Loucy (cell line): ENCODE results near the gene NODAL.

Experiments used
- H2AFZ ChIP-seq: fragments of 200-600 bp; sonication (generic); 2 replicates; pipeline ENCODE4 v1.6.0; 2016; ENCODE audit warnings: antibody characterized with exemption, mild to moderate bottlenecking, low read length, moderate library complexity
- H3F3A ChIP-seq: fragments of 200-600 bp; 2 replicates; pipeline ENCODE4 v1.6.0; 2016; ENCODE audit warnings: antibody characterized with exemption, low read depth, mild to moderate bottlenecking
- H3K27me3 ChIP-seq: fragments of 200-600 bp; sonication (generic); 2 replicates; pipeline ENCODE4 v1.6.1; 2014; ENCODE audit warnings: low read length, mild to moderate bottlenecking; ENCODE audit not compliant: insufficient read depth, poor library complexity, severe bottlenecking
- H3K36me3 ChIP-seq: fragments of 200-600 bp; sonication (generic); 2 replicates; pipeline ENCODE4 v1.6.1; 2016; ENCODE audit warnings: low read length; ENCODE audit not compliant: insufficient read depth
- H3K4me1 ChIP-seq: fragments of 200-600 bp; sonication (generic); 2 replicates; pipeline ENCODE4 v1.5.1; 2014; ENCODE audit warnings: low read length, mild to moderate bottlenecking; ENCODE audit not compliant: insufficient read depth, poor library complexity, severe bottlenecking
- H3K4me2 ChIP-seq: fragments of 200-600 bp; sonication (generic); 2 replicates; pipeline ENCODE4 v1.6.0; 2014; ENCODE audit warnings: antibody characterized with exemption, low read length, low read depth, mild to moderate bottlenecking; ENCODE audit not compliant: poor library complexity, severe bottlenecking
- H3K4me3 ChIP-seq: fragments of 200-600 bp; sonication (generic); 2 replicates; pipeline ENCODE4 v1.5.1; 2014; ENCODE audit warnings: low read length, mild to moderate bottlenecking, mixed read lengths; ENCODE audit not compliant: poor library complexity, severe bottlenecking
- H3K79me2 ChIP-seq: fragments of 200-600 bp; sonication (generic); 2 replicates; pipeline ENCODE4 v1.6.1; 2014; ENCODE audit warnings: low read length; ENCODE audit not compliant: insufficient read depth
- H3K9ac ChIP-seq: fragments of 200-600 bp; sonication (generic); 2 replicates; pipeline ENCODE4 v1.6.0; 2014; ENCODE audit warnings: mild to moderate bottlenecking, low read depth, low read length, moderate library complexity; ENCODE audit not compliant: poor library complexity, severe bottlenecking
- H3K9me2 ChIP-seq: fragments of 200-600 bp; sonication (generic); replicated peaks from 2 replicates; pipeline ENCODE4 v1.6.1; 2016; ENCODE audit warnings: low read depth, low read length, mixed read lengths
- H3K9me3 ChIP-seq: fragments of 200-600 bp; sonication (generic); 2 replicates; pipeline ENCODE4 v1.6.1; 2014; ENCODE audit warnings: mild to moderate bottlenecking, antibody characterized with exemption, low read length, low read depth; ENCODE audit not compliant: insufficient read depth
- H4K20me1 ChIP-seq: fragments of 200-600 bp; sonication (generic); 2 replicates; pipeline ENCODE4 v1.6.0; 2014; ENCODE audit warnings: antibody characterized with exemption, low read length, mild to moderate bottlenecking; ENCODE audit not compliant: insufficient read depth, poor library complexity, severe bottlenecking
- EZH2phosphoT487 ChIP-seq: fragments of 200-600 bp; IDR thresholded peaks from 2 replicates; pipeline ENCODE4 v1.6.1; 2018; ENCODE audit warnings: antibody characterized with exemption, mild to moderate bottlenecking, moderate library complexity, borderline replicate concordance
- TF ChIP-seq, protein P1 (sequence below): fragments of 200-600 bp; sonication (generic); conservative IDR thresholded peaks from 2 replicates; pipeline ENCODE4 v1.5.1; 2014; ENCODE audit warnings: mild to moderate bottlenecking, antibody characterized with exemption, low read length

The NODAL gene

DNA sequence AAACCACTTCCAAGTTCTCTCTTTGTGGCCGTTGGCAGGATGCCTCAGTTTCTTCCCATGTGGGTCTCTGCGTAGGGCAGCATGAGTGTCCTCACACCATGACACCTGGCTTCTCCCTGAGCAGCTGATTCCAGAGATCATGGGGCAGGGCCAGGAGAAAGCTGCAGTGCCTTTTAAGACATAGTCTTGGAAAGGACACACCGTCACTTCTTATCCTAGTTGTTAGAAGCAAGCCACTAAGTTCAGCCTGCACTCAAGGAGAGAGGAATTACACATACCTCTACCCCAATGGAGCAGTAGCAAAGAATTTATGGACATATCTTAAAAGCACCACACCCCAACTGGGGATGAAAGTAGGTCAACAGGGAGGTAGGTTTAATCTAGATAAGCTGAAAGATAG, 16.4 kb downstream of the NODAL start:
- H3K36me3 ChIP-seq: peaks cover 79% of the 10 kb centered on the region; the same call in 1 of the 2 replicates
- no peaks in the 10 kb centered on the region for H3K79me2 ChIP-seq
- no peak overlapping the region for H3K4me2 ChIP-seq
- H2AFZ ChIP-seq: no peak overlapping the region
- TF ChIP-seq EZH2phosphoT487: no peak
- no peaks in the 10 kb centered on the region for H3K27me3 ChIP-seq
- H3K9me2 ChIP-seq: no peaks in the 10 kb centered on the region
- H3K9ac ChIP-seq: no peak overlapping the region
- H3K4me1 ChIP-seq: no peaks in the 10 kb centered on the region
- H3K9me3 ChIP-seq: no peaks in the 10 kb centered on the region
- H3K4me3 ChIP-seq: no peak overlapping the region
- H3F3A ChIP-seq: no peaks in the 10 kb centered on the region
- no peaks in the 10 kb centered on the region for H4K20me1 ChIP-seq

DNA sequence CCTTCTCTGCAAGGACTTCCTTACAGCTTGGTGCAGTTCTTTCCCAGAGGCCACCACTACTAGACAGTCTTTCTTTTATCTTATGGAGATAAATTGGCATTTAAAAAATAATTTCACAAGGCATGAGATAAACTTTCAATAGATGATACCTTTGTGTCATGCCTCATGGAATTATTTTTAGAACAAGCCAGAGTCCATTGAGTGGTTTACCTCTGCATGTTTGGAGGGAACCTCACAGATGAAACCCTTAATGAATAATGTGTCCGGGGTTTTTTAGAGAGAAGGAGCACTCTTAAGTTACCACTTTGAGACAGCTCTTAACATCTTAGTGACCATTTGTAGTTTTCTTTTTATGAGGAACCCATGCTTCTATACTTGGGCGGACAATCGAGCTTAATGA, 17.2 kb downstream of the NODAL start:
- no peak overlapping the region for H3K4me2 ChIP-seq
- H3K4me1 ChIP-seq: no peaks in the 10 kb centered on the region
- H3K9me2 ChIP-seq: no peaks in the 10 kb centered on the region
- no peaks in the 10 kb centered on the region for H3K79me2 ChIP-seq
- no peaks in the 10 kb centered on the region for H3K9me3 ChIP-seq
- peaks cover 87% of the 10 kb centered on the region; the same call in 1 of the 2 replicates for H3K36me3 ChIP-seq
- H3K4me3 ChIP-seq: no peak overlapping the region
- no peak overlapping the region for H3K9ac ChIP-seq
- TF ChIP-seq, protein P1, sequence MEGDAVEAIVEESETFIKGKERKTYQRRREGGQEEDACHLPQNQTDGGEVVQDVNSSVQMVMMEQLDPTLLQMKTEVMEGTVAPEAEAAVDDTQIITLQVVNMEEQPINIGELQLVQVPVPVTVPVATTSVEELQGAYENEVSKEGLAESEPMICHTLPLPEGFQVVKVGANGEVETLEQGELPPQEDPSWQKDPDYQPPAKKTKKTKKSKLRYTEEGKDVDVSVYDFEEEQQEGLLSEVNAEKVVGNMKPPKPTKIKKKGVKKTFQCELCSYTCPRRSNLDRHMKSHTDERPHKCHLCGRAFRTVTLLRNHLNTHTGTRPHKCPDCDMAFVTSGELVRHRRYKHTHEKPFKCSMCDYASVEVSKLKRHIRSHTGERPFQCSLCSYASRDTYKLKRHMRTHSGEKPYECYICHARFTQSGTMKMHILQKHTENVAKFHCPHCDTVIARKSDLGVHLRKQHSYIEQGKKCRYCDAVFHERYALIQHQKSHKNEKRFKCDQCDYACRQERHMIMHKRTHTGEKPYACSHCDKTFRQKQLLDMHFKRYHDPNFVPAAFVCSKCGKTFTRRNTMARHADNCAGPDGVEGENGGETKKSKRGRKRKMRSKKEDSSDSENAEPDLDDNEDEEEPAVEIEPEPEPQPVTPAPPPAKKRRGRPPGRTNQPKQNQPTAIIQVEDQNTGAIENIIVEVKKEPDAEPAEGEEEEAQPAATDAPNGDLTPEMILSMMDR: no peak
- TF ChIP-seq EZH2phosphoT487: no peak
- no peaks in the 10 kb centered on the region for H3K27me3 ChIP-seq
- H3F3A ChIP-seq: no peaks in the 10 kb centered on the region
- H4K20me1 ChIP-seq: no peaks in the 10 kb centered on the region
- H2AFZ ChIP-seq: no peak overlapping the region

DNA sequence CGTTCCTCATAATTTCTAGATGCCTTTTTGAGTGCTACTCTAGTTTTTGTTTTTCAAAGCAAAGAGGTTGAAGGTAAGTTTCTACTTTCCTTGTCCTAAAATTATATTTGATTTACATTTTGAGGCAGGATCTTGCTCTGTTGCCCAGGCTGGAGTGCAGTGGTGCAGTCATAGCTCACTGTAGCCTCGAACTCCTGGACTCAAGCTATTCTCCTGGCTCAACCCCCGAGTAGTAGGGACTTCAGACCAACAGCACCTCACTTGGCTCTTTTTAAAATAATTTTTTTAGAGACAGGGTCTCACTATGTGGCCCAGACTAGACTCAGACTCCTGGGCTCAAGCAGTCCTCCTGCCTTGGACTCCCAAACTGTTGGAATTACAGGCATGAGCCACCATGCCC, 22.8 kb downstream of the NODAL start:
- Histone ChIP-seq H3K4me2 (no peak overlapping the region), H3K9me2 (no peaks in the 10 kb centered on the region), H3K9me3 (no peaks in the 10 kb centered on the region), H3K4me3 (no peak overlapping the region), H3K27me3 (no peaks in the 10 kb centered on the region), H3K4me1 (no peaks in the 10 kb centered on the region), H4K20me1 (peaks cover 16% of the 10 kb centered on the region), H2AFZ (no peak overlapping the region), H3K79me2 (peaks cover 35% of the 10 kb centered on the region; the same call in 1 of the 2 replicates), H3K36me3 (peaks cover 41% of the 10 kb centered on the region; the same call in 1 of the 2 replicates), H3K9ac (no peak overlapping the region), H3F3A (no peaks in the 10 kb centered on the region)
- no peak for TF ChIP-seq EZH2phosphoT487
- TF ChIP-seq, protein P1: no peak

DNA sequence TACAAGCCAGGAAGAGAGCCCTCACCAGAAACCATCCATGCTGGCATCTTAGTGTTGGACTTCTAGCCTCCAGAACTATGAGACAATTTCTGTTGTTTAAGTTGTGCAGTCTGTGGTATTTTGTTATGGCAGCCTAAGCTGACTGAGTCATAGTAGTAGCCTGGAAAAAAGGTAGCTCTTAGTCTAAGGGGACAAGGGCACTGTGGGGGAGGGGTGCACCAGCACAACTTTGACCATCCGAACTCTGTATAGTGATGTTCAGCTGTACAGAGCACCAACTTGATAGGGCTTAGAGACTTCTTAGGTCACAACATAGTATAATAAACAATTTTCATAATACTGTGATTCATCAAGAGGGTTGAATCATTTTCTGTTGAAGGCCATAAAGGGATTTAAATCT, 23.3 kb downstream of the NODAL start:
- peaks cover 40% of the 10 kb centered on the region for H3K79me2 ChIP-seq
- H3K4me1 ChIP-seq: no peaks in the 10 kb centered on the region
- H3F3A ChIP-seq: no peaks in the 10 kb centered on the region
- no peaks in the 10 kb centered on the region for H3K9me2 ChIP-seq
- H2AFZ ChIP-seq: no peak overlapping the region
- TF ChIP-seq, protein P1: no peak
- no peak for TF ChIP-seq EZH2phosphoT487
- H3K9me3 ChIP-seq: no peaks in the 10 kb centered on the region
- H4K20me1 ChIP-seq: peaks cover 20% of the 10 kb centered on the region
- no peak overlapping the region for H3K4me3 ChIP-seq
- peaks cover 36% of the 10 kb centered on the region; the same call in 1 of the 2 replicates for H3K36me3 ChIP-seq
- H3K4me2 ChIP-seq: no peak overlapping the region
- H3K27me3 ChIP-seq: no peaks in the 10 kb centered on the region
- H3K9ac ChIP-seq: no peak overlapping the region
